GM21717 (cell line): ENCODE data around the gene ATP5F1D.

Experiments
- ATAC-seq: cut with Tn5 transposase; IDR thresholded peaks from one replicate; pipeline ENCODE4 v1.9.1; 2021; ENCODE audit warnings: mild to moderate bottlenecking, moderate library complexity; ENCODE audit not compliant: unreplicated experiment

ATP5F1D gene

GRCh38 chr19:1291761-1292418 is 50.3 kb downstream of the ATP5F1D start:
- ATAC-seq, result no peak

- ATAC-seq, result no peak
Measured at GRCh38 chr19:1292419-1293151, 51.0 kb downstream of the ATP5F1D start.

- ATAC-seq, result no peak
Measured at GRCh38 chr19:1293782-1294604, 52.4 kb downstream of the ATP5F1D start.
